ENCODE data around the gene ACSF3.

Gene ACSF3

DNA sequence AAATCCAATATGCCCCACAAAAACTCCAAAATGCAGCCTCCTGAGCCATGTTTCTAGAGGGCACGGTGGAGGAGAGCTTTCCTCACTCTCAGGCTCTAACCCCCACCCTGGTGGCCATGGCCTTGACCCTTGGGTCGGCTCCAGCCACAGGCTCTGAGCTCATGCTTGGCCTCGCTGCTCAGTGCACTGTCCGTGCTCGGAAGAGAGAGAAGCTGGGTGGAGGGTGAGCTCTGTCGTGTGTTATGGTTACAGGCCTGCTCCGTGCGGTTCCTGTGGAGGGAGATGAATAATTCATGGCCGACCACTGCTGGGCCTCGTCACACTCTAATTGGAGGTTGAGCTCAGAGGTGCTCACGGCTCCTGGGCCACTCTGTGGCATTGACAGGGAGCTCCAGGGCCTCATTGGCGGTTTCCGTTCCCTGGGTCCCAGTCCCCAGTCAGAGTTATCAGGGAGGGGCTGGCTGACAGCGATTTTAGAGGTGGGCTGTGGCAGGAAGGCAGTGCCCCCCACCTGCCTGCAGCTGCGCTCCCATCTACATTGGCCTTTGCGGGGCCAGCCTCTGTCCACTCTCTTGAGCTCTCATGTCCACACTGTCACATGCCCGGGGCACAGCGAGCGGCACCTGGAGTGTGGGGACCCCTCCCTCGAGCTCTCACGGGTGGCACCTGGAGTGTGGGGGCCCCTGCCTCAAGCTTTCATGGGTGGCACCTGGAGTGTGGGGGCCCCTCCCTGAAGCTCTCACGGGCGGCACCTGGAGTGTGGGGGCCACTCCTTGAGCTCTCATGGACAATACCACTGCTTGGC lies 24.9 kb downstream of the ACSF3 start:
- no peak for DNase-seq (ENCODE audit: low read depth)
- TF ChIP-seq CTCF (conservative IDR thresholded peaks at IDR 0.05; ENCODE audit: control insufficient read depth, insufficient read depth, low read depth, low read length) = no peak
- H3K4me3 ChIP-seq (ENCODE audit: control insufficient read depth, low read depth, low read length) = no peak overlapping the region

- DNase-seq (ENCODE audit: low read depth) = no peak
- TF ChIP-seq CTCF (conservative IDR thresholded peaks at IDR 0.05; ENCODE audit: control insufficient read depth, insufficient read depth, low read depth, low read length) = no peak
- H3K4me3 ChIP-seq (ENCODE audit: control insufficient read depth, low read depth, low read length) = no peak overlapping the region
Observed at GRCh38 chr16:89119166-89119621, 25.5 kb downstream of the ACSF3 start.

DNA sequence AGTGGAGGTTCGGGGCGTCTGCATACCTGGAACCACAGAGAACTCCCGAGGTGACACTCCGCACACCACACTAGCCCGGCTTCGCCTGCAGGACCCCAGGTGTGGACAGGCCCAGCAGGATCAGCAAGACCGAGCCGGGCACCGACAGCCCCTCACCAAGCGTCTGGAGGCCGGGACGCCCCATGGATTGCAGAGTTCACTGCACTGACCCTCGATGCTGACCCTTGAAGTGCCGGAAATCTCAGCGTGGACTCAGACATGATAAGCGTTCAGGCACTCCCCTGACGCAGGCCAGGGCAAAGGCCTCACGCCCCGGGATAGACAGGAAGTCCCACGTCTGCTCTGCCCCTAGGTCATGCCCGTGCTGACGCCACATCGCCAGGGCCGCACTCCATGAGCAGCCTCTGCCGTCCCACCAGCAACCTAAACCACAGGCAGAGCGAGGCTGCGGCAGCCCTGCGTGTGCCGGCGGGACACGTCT lies 26.0 kb downstream of the ACSF3 start:
- H3K4me3 ChIP-seq (ENCODE audit: control insufficient read depth, low read depth, low read length) = no peak overlapping the region
- no peak for TF ChIP-seq CTCF (conservative IDR thresholded peaks at IDR 0.05; ENCODE audit: control insufficient read depth, insufficient read depth, low read depth, low read length)
- no peak for DNase-seq (ENCODE audit: low read depth)

- no peak for DNase-seq (ENCODE audit: low read depth)
- no peak for TF ChIP-seq CTCF (conservative IDR thresholded peaks at IDR 0.05; ENCODE audit: control insufficient read depth, insufficient read depth, low read depth, low read length)
- H3K4me3 ChIP-seq (ENCODE audit: control insufficient read depth, low read depth, low read length) = no peak overlapping the region
Observed at GRCh38 chr16:89120281-89120680, 26.6 kb downstream of the ACSF3 start.

GRCh38 chr16:89120921-89121351 lies 27.3 kb downstream of the ACSF3 start:
- no peak overlapping the region for H3K4me3 ChIP-seq (ENCODE audit: control insufficient read depth, low read depth, low read length)
- DNase-seq (ENCODE audit: low read depth) = no peak
- TF ChIP-seq CTCF (conservative IDR thresholded peaks at IDR 0.05; ENCODE audit: control insufficient read depth, insufficient read depth, low read depth, low read length) = no peak

- no peak for TF ChIP-seq CTCF (conservative IDR thresholded peaks at IDR 0.05; ENCODE audit: control insufficient read depth, insufficient read depth, low read depth, low read length)
- no peak for DNase-seq (ENCODE audit: low read depth)
- no peak overlapping the region for H3K4me3 ChIP-seq (ENCODE audit: control insufficient read depth, low read depth, low read length)
Observed at GRCh38 chr16:89121691-89122321, 28.2 kb downstream of the ACSF3 start.

Measured in fibroblast of mammary gland (primary cell).